ENCODE results near the gene LAMB1.
"Not testable (repeated sequence)": the region's sequence is repeated elsewhere in the genome, so short reads cannot be mapped to it uniquely, and the experiment has no call there.

The LAMB1 gene

DNA sequence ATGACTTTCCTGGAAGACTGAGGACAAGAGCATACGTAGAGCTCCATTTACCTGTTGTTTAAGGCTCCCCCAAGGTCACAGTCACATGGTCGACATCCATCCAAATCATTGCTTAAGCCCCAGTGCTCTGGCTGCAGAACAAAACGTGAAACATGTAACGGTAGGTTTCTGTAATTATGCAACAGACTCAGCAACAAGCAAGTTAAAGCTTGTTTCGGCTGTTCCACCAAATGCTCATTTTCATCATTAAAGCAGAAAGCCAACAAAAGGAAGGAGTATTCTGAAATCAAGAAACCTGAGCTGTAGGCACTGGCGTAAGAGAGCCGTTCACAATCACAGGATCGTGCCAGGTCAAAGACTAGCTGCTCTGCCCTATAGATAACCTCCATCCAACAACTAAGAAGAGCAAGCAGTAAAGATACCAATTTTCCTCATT lies 30.0 kb downstream of the LAMB1 start:
- no peaks in the 10 kb centered on the region for H3K9me3 Mint-ChIP-seq
- H3K27ac Mint-ChIP-seq, result no peak overlapping the region
- H3K27me3 Mint-ChIP-seq, result peaks cover 12% of the 10 kb centered on the region
- no peaks in the 10 kb centered on the region for H3K4me1 Mint-ChIP-seq
- H3K4me3 Mint-ChIP-seq, result no peak overlapping the region
- H3K36me3 Mint-ChIP-seq, result no peaks in the 10 kb centered on the region
- ATAC-seq, result no peak

GRCh38 chr7:107972075-107972482 lies 30.9 kb downstream of the LAMB1 start:
- no peaks in the 10 kb centered on the region for H3K4me1 Mint-ChIP-seq
- H3K27me3 Mint-ChIP-seq, result peaks cover 5% of the 10 kb centered on the region
- no peaks in the 10 kb centered on the region for H3K36me3 Mint-ChIP-seq
- no peak overlapping the region for H3K27ac Mint-ChIP-seq
- no peak overlapping the region for H3K4me3 Mint-ChIP-seq
- no peaks in the 10 kb centered on the region for H3K9me3 Mint-ChIP-seq
- no peak for ATAC-seq

GRCh38 chr7:107971613-107972012 lies 31.3 kb downstream of the LAMB1 start:
- Mint-ChIP-seq H3K4me3 (no peak overlapping the region), H3K27ac (no peak overlapping the region), H3K4me1 (no peaks in the 10 kb centered on the region), H3K27me3 (peaks cover under 1% of the 10 kb centered on the region), H3K9me3 (no peaks in the 10 kb centered on the region), H3K36me3 (no peaks in the 10 kb centered on the region)
- ATAC-seq, result no peak

DNA sequence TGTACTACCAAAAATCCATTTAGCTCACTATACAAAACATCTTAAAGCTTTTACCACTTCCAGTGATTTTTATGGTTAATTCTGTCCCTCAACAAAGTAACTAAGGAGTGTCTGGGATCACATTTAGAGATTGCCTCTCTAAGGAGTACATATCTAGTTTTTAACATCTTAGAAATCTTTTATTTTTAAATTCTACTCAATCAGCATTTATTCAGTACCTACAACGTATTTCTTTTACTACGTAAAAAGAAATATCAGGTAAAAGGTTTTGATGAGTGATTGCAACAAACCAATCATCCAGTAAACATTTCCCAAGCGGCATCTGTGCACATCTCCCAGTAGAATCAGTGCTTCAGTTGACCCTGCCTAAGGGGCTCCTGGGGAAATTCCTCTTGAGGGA lies 31.9 kb downstream of the LAMB1 start:
- H3K4me1 Mint-ChIP-seq, result no peaks in the 10 kb centered on the region
- H3K4me3 Mint-ChIP-seq, result no peak overlapping the region
- H3K27ac Mint-ChIP-seq, result no peak overlapping the region
- H3K27me3 Mint-ChIP-seq, result no peaks in the 10 kb centered on the region
- no peak for ATAC-seq
- no peaks in the 10 kb centered on the region for H3K36me3 Mint-ChIP-seq
- H3K9me3 Mint-ChIP-seq, result no peaks in the 10 kb centered on the region

- no peak for ATAC-seq
- Mint-ChIP-seq H3K4me1 (no peaks in the 10 kb centered on the region), H3K4me3 (no peak overlapping the region), H3K27me3 (peaks cover 6% of the 10 kb centered on the region), H3K9me3 (no peaks in the 10 kb centered on the region), H3K27ac (no peak overlapping the region), H3K36me3 (no peaks in the 10 kb centered on the region)
Measured at GRCh38 chr7:107969856-107970255, 33.1 kb downstream of the LAMB1 start.

DNA sequence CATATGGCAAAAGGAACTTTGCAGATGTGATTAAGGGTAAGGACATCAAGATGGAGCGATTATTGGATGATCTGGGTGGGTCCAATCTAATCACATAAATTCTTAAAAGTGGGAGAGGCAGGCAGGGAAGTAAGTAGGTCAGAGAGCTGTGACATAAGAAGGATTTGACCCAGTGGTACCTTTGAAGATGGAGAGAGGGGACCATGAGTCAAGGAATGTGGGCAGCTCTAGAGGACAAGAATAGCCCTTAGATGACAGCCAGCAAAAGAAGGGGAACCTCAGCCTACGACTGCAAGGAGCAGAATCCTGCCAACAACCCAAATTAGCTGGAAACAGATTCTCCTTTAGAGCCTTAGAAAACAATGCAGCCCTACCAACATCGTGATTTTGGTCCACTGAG lies 34.5 kb downstream of the LAMB1 start:
- H3K4me3 Mint-ChIP-seq, result no peak overlapping the region
- no peak for ATAC-seq
- H3K36me3 Mint-ChIP-seq, result no peaks in the 10 kb centered on the region
- H3K4me1 Mint-ChIP-seq, result no peaks in the 10 kb centered on the region
- H3K27ac Mint-ChIP-seq, result no peak overlapping the region
- peaks cover 8% of the 10 kb centered on the region for H3K27me3 Mint-ChIP-seq
- H3K9me3 Mint-ChIP-seq, result no peaks in the 10 kb centered on the region

GRCh38 chr7:107967420-107967819 lies 35.5 kb downstream of the LAMB1 start:
- ATAC-seq, result no peak
- Mint-ChIP-seq H3K27ac (no peak overlapping the region), H3K27me3 (peaks cover 8% of the 10 kb centered on the region), H3K9me3 (no peaks in the 10 kb centered on the region), H3K36me3 (no peaks in the 10 kb centered on the region), H3K4me1 (no peaks in the 10 kb centered on the region), H3K4me3 (no peak overlapping the region)

GRCh38 chr7:107966711-107967110 lies 36.2 kb downstream of the LAMB1 start:
- Mint-ChIP-seq H3K27me3 (peaks cover 8% of the 10 kb centered on the region), H3K4me1 (no peaks in the 10 kb centered on the region), H3K27ac (no peak overlapping the region), H3K4me3 (no peak overlapping the region), H3K36me3 (no peaks in the 10 kb centered on the region), H3K9me3 (no peaks in the 10 kb centered on the region)
- no peak for ATAC-seq

DNA sequence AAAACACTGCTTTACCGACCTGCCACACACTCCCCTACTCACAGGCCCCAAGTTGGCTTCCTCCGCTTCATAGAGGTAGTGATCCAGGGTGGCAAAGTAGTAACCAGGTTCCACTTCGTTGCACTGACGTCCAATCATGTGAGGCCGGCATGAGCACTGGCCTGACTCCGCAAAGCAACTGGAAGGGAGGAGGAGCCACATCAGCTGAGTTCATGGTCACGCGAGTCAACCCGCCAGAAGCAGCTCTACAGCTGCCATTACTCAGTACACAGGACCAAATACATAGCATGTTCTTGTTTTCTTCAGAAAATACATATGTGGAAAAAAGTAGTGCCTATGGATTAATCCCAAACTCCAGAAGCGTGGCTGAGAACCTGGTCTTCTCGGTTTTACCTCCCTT lies 38.5 kb downstream of the LAMB1 start:
- Mint-ChIP-seq H3K36me3 (no peaks in the 10 kb centered on the region), H3K4me3 (no peak overlapping the region), H3K4me1 (no peaks in the 10 kb centered on the region), H3K27me3 (peaks cover 8% of the 10 kb centered on the region), H3K9me3 (no peaks in the 10 kb centered on the region), H3K27ac (no peak overlapping the region)
- no peak for ATAC-seq

DNA sequence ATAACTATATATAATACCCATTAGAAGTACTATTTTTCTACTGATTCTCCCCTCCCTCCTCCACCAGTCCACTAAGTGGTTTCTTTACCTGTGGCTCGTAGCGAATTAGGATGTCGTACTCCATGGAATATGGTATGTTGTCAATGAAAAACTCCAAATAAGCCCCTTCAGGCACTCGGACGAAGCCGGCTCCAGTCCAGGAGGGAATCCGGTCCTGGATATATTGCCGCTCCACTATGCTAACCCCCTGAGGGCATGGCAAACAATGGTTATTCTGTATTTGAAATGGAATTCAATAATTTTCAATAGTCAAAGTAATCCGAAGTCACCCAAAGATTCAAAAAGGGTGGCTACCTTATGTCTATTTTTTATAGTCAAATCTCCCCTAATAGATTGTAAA lies 40.1 kb downstream of the LAMB1 start:
- Mint-ChIP-seq H3K36me3 (no peaks in the 10 kb centered on the region), H3K4me3 (no peak overlapping the region), H3K9me3 (no peaks in the 10 kb centered on the region), H3K27me3 (peaks cover 18% of the 10 kb centered on the region), H3K4me1 (no peaks in the 10 kb centered on the region), H3K27ac (no peak overlapping the region)
- no peak for ATAC-seq

- Mint-ChIP-seq H3K9me3 (no peaks in the 10 kb centered on the region), H3K36me3 (no peaks in the 10 kb centered on the region), H3K27me3 (peaks cover 18% of the 10 kb centered on the region), H3K4me3 (no peak overlapping the region), H3K27ac (no peak overlapping the region), H3K4me1 (no peaks in the 10 kb centered on the region)
- no peak for ATAC-seq
Measured at GRCh38 chr7:107961405-107961804, 41.6 kb downstream of the LAMB1 start.

DNA sequence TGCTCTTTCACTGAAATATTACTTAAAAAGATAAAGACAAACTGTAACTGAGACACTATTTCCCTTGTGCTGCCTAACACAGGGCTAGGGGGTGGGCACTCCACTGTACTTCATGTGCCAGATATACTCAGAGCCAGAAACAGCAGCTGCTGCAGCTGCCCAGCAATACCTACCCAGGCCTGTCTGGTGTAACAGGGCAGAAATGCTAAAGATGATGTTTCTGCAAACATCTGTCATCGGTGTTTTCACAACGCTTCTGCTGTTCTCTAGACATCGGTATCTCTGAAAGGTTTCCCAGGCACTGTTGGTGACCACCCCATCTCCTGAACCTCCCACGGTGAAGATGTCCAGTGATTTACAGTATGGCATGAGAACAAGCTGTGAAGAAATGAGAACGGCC lies 42.7 kb downstream of the LAMB1 start:
- Mint-ChIP-seq H3K27me3 (peaks cover 16% of the 10 kb centered on the region), H3K4me1 (no peaks in the 10 kb centered on the region), H3K4me3 (no peak overlapping the region), H3K9me3 (no peaks in the 10 kb centered on the region), H3K36me3 (no peaks in the 10 kb centered on the region), H3K27ac (no peak overlapping the region)
- no peak for ATAC-seq

GRCh38 chr7:107959527-107959898 lies 43.4 kb downstream of the LAMB1 start:
- no peaks in the 10 kb centered on the region for H3K9me3 Mint-ChIP-seq
- H3K4me1 Mint-ChIP-seq, result no peaks in the 10 kb centered on the region
- no peak for ATAC-seq
- H3K27ac Mint-ChIP-seq, result no peak overlapping the region
- H3K36me3 Mint-ChIP-seq, result no peaks in the 10 kb centered on the region
- H3K4me3 Mint-ChIP-seq, result no peak overlapping the region
- H3K27me3 Mint-ChIP-seq, result peaks cover 11% of the 10 kb centered on the region

- H3K4me3 Mint-ChIP-seq, result no peak overlapping the region
Measured at GRCh38 chr7:107958764-107959526, 44.0 kb downstream of the LAMB1 start.

DNA sequence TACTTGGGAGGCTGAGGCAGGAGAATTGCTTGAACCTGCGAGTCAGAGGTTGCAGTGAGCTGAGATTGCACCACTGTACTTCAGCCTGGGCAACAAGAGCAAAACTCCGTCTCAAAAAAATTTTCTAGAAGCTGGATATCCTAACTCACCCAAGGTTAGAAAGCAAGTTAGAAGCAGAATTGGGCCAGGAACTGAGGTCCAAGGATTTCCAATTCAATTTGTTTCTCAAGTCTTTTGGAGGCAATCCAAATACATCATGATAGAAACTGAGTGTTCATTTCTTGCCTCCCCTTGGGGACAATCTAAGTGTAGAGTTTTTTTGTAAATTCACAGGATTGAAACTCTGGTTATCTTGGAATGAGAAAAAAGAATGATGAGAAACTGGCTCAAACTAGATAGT lies 45.5 kb downstream of the LAMB1 start:
- Mint-ChIP-seq H3K27me3 (peaks cover 11% of the 10 kb centered on the region), H3K36me3 (no peaks in the 10 kb centered on the region), H3K4me3 (no peak overlapping the region), H3K9me3 (no peaks in the 10 kb centered on the region), H3K27ac (no peak overlapping the region), H3K4me1 (no peaks in the 10 kb centered on the region)
- ATAC-seq, result no peak

More at GRCh38 chr7:107958764-107959526, 44.0 kb downstream of the LAMB1 start:
- Mint-ChIP-seq H3K36me3 (no peaks in the 10 kb centered on the region), H3K4me1 (no peaks in the 10 kb centered on the region), H3K27me3 (peaks cover 11% of the 10 kb centered on the region), H3K9me3 (no peaks in the 10 kb centered on the region), H3K27ac (no peak overlapping the region)
- no peak for ATAC-seq

GRCh38 chr7:107956950-107957349 lies 46.0 kb downstream of the LAMB1 start:
- ATAC-seq, H3K4me3 Mint-ChIP-seq, H3K9me3 Mint-ChIP-seq, H3K27ac Mint-ChIP-seq, H3K4me1 Mint-ChIP-seq, H3K36me3 Mint-ChIP-seq: not testable (repeated sequence)
- peaks cover 11% of the 10 kb centered on the region for H3K27me3 Mint-ChIP-seq

Measured in stimulated activated memory B cell treated with anti-CD40 and anti-IgM and Interleukin-4, amounts not matched to agents 10 μg/mL and 1 μg/mL and 100 μg/mL, for 72 hours (primary cell).